Measurements from ENCODE around the gene GRK5. TPM values are rescaled to one million over a fixed set of nuclear protein-coding genes. Genes with fewer than 3 reads are reported as not detected.

GRK5 gene
- total and polyA plus RNA-seq, 4 donors, result 18.5 to 43.1 (median 40.3) TPM

DNA sequence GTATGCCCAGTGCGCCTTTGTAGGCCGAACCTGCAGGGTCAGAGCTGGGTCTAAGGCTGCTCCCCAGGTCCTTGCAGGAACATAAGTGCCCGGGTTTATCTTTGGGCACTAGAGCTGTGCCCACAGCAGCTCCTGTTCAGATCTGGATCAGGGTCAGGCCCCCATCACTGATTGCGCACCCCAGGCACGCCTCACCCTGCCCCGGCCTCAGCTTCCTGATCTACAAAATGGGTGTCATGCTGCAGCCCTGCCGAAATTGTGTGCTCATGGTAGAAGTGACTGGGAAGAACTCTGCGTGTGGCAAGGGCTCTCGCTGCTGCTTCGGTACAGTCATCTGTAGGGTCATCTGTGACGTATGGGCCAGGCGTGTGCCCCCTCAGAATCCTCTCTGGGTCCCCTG is 100.7 kb downstream of the GRK5 start:
- no peak for TF ChIP-seq CTCF (IDR thresholded peaks at IDR 0.05; ENCODE audit: control extremely low read depth, extremely low read depth)
- ATAC-seq (ENCODE audit: insufficient read depth, low FRiP score), result no peak
- Histone ChIP-seq H3K9ac (ENCODE audit: insufficient read depth in 1 of 2, low read length in 2 of 2) (no peak overlapping the region), H3K4me3 (no peak overlapping the region), H3K4me1 (ENCODE audit: control insufficient read depth in 5 of 5, insufficient read depth in 5 of 5, low read length in 5 of 5) (peaks cover 0 to 47% (median 7%) of the 10 kb centered on the region in 5 donors), H3K27ac (ENCODE audit: low read depth in 1 of 2, low read length in 1 of 2) (peak overlapping the region in 1 of 2 donors; percentile 5), H3K27me3 (ENCODE audit: control insufficient read depth in 3 of 3, insufficient read depth in 3 of 3, low read length in 2 of 3) (no peaks in the 10 kb centered on the region), H3K9me3 (ENCODE audit: control insufficient read depth in 4 of 4, insufficient read depth in 3 of 4, low read length in 3 of 4) (no peaks in the 10 kb centered on the region), H3K36me3 (ENCODE audit: control insufficient read depth in 4 of 4, insufficient read depth in 4 of 4, low read length in 4 of 4) (no peaks in the 10 kb centered on the region)
- no peak for DNase-seq
- 96 to 98% methylated on average over 12 of the region's 12 CpGs for WGBS, 2 donors

- Histone ChIP-seq H3K27ac (ENCODE audit: low read depth in 1 of 2, low read length in 1 of 2) (no peak overlapping the region), H3K9ac (ENCODE audit: insufficient read depth in 1 of 2, low read length in 2 of 2) (no peak overlapping the region), H3K9me3 (ENCODE audit: control insufficient read depth in 4 of 4, insufficient read depth in 3 of 4, low read length in 3 of 4) (no peaks in the 10 kb centered on the region), H3K4me3 (no peak overlapping the region), H3K4me1 (ENCODE audit: control insufficient read depth in 5 of 5, insufficient read depth in 5 of 5, low read length in 5 of 5) (peaks cover 0 to 51% (median 7%) of the 10 kb centered on the region in 5 donors), H3K27me3 (ENCODE audit: control insufficient read depth in 3 of 3, insufficient read depth in 3 of 3, low read length in 2 of 3) (no peaks in the 10 kb centered on the region), H3K36me3 (ENCODE audit: control insufficient read depth in 4 of 4, insufficient read depth in 4 of 4, low read length in 4 of 4) (no peaks in the 10 kb centered on the region)
- DNase-seq (no peak), ATAC-seq (ENCODE audit: insufficient read depth, low FRiP score) (no peak)
- TF ChIP-seq CTCF (IDR thresholded peaks at IDR 0.05; ENCODE audit: control extremely low read depth, extremely low read depth), result no peak
- 87 to 92% methylated on average over 23 to 24 of the region's 24 CpGs for WGBS, 2 donors
Observed at GRCh38 chr10:119308551-119309422, 101.4 kb downstream of the GRK5 start.

DNA sequence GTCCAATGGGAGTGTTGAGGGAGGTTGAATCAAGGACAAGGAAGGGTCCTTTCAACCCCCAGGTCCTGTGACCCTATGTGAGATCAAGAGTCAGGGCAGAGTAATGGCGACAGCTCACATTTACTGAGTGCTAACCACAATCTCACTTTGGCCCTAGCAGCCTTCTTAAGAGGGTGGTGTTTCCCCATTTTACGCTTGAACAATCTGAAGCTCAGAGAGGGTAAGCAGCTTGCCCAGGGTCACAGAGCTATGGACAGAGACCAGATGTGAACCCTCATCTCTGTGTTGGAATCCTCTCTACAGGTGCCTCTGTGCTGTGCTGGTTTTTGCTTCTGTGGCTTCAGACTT is 102.0 kb downstream of the GRK5 start:
- 82 to 86% methylated on average over 2 of the region's 2 CpGs for WGBS, 2 donors
- H3K4me1 ChIP-seq (ENCODE audit: control insufficient read depth in 5 of 5, insufficient read depth in 5 of 5, low read length in 5 of 5), result peaks cover 0 to 51% (median 7%) of the 10 kb centered on the region in 5 donors
- DNase-seq (no peak), ATAC-seq (ENCODE audit: insufficient read depth, low FRiP score) (no peak)
- H3K9ac ChIP-seq (ENCODE audit: insufficient read depth in 1 of 2, low read length in 2 of 2), result no peak overlapping the region
- TF ChIP-seq CTCF (IDR thresholded peaks at IDR 0.05; ENCODE audit: control extremely low read depth, extremely low read depth), result no peak
- no peaks in the 10 kb centered on the region for H3K9me3 ChIP-seq (ENCODE audit: control insufficient read depth in 4 of 4, insufficient read depth in 3 of 4, low read length in 3 of 4)
- no peak overlapping the region for H3K27ac ChIP-seq (ENCODE audit: low read depth in 1 of 2, low read length in 1 of 2)
- H3K27me3 ChIP-seq (ENCODE audit: control insufficient read depth in 3 of 3, insufficient read depth in 3 of 3, low read length in 2 of 3), result no peaks in the 10 kb centered on the region
- no peak overlapping the region for H3K4me3 ChIP-seq
- H3K36me3 ChIP-seq (ENCODE audit: control insufficient read depth in 4 of 4, insufficient read depth in 4 of 4, low read length in 4 of 4), result no peaks in the 10 kb centered on the region

Measured in lung (tissue), 12 donors.